Adrenal gland (tissue), 5 donors: ENCODE measurements around the gene ADARB2.

Experiments used
- CTCF ChIP-seq, 6 experiments: fragments of 450-650 bp in 4 of 6; fragments of 200-600 bp in 2 of 6; sonication (generic) in 1 of 6; IDR thresholded peaks; 1 replicate in 5 of 6; 2 replicates in 1 of 6; pipeline versions ENCODE4 v1.5.1 to v1.8.0; 2016 to 2021; ENCODE audit warnings: antibody characterized with exemption in 6 of 6, mild to moderate bottlenecking in 2 of 6, moderate library complexity in 1 of 6
- POLR2A ChIP-seq, 2 donors: fragments of 450-650 bp; IDR thresholded peaks; one replicate each; pipeline ENCODE4 v1.6.1; 2017; ENCODE audit warnings: antibody characterized with exemption in 2 of 2, mild to moderate bottlenecking in 2 of 2, moderate library complexity in 1 of 2
- donor health status: DM: no; HTN: no; CAD: no.

GRCh38 chr10:1400101-1401070, 336.9 kb downstream of the ADARB2 start:
- no peak for TF ChIP-seq CTCF (IDR thresholded peaks at IDR 0.05)
- no peak for TF ChIP-seq POLR2A (IDR thresholded peaks at IDR 0.05)
